DMS79 treated with DMSO at 0.1 percent for 48 hours (cell line): ENCODE measurements around the gene C3orf20.

Experiments
- DNase-seq: peaks from one replicate; lab custom pipeline; 2025; lab: John Stamatoyannopoulos, UW

The C3orf20 gene

GRCh38 chr3:14758959-14759358 is 84.0 kb downstream of the C3orf20 start:
- DNase-seq, result no peak

GRCh38 chr3:14760185-14760584 is 85.2 kb downstream of the C3orf20 start:
- DNase-seq, result no peak

DNA sequence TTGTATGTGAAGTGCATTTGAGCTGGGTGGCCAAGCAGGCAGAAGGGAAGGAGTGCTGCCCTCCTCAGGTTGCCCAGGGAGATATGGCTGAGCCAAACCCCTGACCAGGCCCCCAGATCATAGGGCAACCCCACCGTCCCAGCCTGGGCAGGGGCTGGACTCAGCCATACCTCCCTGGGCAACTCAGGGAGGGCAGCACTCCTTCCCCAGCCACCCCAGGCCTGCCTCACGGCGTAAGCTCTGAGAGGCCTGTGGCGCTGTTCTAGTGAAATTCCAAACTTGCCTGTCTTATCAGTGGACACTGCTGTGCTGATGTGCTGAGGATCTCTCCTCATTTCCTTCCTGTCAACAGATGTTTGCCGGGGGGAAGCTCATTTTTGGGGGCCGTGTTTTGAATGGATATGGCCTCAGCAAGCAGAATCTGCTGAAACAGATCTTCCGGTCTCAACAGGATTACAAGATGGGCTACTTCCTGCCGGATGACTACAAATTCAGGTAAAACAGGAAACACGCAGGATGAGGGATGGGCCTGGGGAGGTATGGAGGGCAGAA is 86.3 kb downstream of the C3orf20 start:
- no peak for DNase-seq

- DNase-seq, result no peak
Measured at GRCh38 chr3:14761866-14762265, 86.9 kb downstream of the C3orf20 start.

GRCh38 chr3:14762701-14763100 is 87.8 kb downstream of the C3orf20 start:
- no peak for DNase-seq

- DNase-seq, result no peak
Measured at GRCh38 chr3:14764331-14765059, 89.6 kb downstream of the C3orf20 start.

DNA sequence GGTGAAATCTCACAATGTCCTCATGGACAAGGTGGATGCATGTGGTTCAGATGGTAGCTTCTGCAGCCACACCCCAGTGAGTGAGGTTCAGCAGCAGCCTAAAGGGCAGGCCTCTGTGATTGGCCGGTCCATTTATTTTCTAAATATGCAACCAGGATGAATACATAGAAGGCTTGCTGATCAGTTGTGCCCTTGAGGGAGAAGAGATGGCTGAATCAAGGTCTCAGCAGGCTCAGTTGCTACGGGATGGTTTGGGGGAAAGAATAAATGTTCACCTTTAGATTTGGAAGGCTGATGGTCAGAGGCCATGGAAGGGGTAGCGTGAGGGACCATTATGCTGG is 90.1 kb downstream of the C3orf20 start:
- DNase-seq, result no peak

- no peak for DNase-seq
Measured at GRCh38 chr3:14765576-14766427, 90.9 kb downstream of the C3orf20 start.

DNA sequence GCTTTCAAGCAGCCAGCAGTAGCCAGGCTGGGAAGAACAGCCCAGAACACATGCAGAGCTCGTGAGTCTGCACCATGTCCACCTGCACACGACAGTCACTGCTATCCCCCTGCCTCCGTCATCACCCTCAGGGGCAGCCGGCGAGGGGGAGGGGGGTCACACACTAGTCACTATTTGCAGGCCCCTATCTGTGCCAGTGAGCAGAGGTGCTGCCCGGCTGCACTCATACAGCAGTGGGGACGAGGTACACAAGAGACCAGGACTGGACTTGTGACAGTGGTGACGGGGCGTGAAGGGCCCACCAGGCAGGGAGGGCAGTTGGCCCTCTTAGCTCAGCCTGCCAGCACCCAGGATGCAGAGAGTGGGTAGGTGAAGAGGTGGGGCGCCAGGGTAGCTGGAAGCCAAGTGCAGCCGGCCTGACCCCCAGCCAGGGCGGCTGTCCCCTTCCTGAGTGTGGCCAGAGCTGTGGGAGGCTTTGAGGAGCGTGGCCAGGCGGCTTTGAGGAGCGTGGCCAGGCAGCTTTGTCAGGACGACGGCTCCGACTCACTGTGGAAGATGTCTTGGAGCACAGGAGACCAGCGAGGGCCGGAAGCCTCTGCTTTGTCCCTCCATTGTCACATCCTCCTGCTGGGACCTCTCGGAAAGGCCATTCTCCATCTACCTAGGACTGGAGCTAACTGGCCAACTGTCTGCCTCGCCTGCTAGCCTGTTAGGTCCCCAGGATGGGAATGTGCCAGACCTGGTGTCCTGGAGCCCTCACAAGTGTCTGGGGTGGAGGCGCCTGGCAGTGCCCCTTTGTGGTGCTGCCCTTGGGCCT is 91.7 kb downstream of the C3orf20 start:
- no peak for DNase-seq

GRCh38 chr3:14767245-14768051 is 92.5 kb downstream of the C3orf20 start:
- DNase-seq, result no peak

- DNase-seq, result no peak
Measured at GRCh38 chr3:14768182-14768790, 93.3 kb downstream of the C3orf20 start.

DNA sequence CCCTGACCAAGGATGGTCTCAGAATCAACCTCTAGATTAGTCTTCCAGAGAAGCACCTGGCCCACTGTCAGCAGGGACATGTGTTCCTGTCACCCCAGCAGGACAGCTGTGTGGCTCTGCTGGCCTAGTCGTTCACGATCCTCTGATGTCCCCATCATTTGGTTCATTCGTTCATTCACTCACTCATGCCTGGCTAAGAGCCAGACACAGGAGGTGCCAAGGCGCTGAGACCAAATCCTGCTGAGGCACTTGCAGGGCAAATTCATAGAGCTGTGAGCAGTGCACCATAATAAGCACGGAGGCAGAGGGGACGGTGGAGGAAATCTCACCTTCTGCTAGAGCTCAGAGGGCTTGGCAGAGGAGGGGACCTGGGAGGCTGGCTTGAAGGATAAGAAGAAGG is 93.9 kb downstream of the C3orf20 start:
- DNase-seq, result no peak

GRCh38 chr3:14769544-14770325 is 94.8 kb downstream of the C3orf20 start:
- no peak for DNase-seq

DNA sequence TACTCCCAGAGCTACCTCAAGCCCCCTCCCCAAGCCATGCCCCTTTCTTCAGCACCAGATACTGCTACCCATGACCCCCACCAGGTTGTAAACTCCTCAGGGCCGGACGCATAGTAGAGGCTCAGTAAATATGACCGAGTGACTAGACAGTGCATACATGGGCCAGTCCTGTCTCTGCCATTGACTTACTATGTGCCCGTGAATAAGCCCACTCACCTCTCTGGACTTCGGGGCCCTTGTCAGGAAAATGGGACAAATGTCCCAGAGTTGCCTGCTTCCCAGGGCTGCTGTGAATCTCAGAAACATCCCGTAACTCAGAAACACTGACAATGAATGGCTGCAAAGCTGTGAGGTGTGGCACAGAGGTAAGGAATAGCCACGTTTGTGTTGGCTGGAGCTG is 95.7 kb downstream of the C3orf20 start:
- DNase-seq, result no peak

- no peak for DNase-seq
Measured at GRCh38 chr3:14771593-14772497, 96.9 kb downstream of the C3orf20 start.

- no peak for DNase-seq
Measured at GRCh38 chr3:14772533-14773138, 97.7 kb downstream of the C3orf20 start.

- DNase-seq, result no peak
Measured at GRCh38 chr3:14773281-14773680, 98.3 kb downstream of the C3orf20 start.

- DNase-seq, result no peak
Measured at GRCh38 chr3:14773691-14774128, 98.8 kb downstream of the C3orf20 start.

DNA sequence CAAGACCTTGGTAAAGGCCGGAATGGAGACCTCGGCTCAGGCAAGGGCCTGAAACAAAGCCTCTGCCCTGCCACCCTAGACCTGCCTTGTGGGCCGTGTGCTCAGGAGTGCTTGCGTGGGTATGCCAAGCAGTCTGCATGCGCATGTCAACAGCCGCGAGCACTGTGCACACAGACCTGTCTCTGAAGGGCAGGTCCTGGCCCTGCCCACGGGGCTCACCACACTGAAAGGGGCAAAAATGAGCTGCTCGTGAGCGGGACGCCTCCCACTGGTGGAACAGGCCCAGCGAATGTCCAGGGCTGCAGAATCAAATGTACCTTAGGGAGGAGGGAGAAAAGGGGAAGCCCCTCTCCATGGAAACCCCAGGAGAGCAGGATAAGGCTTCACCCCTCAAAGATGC is 99.5 kb downstream of the C3orf20 start:
- no peak for DNase-seq
